ENCODE data around the gene CCDC27.

DNA sequence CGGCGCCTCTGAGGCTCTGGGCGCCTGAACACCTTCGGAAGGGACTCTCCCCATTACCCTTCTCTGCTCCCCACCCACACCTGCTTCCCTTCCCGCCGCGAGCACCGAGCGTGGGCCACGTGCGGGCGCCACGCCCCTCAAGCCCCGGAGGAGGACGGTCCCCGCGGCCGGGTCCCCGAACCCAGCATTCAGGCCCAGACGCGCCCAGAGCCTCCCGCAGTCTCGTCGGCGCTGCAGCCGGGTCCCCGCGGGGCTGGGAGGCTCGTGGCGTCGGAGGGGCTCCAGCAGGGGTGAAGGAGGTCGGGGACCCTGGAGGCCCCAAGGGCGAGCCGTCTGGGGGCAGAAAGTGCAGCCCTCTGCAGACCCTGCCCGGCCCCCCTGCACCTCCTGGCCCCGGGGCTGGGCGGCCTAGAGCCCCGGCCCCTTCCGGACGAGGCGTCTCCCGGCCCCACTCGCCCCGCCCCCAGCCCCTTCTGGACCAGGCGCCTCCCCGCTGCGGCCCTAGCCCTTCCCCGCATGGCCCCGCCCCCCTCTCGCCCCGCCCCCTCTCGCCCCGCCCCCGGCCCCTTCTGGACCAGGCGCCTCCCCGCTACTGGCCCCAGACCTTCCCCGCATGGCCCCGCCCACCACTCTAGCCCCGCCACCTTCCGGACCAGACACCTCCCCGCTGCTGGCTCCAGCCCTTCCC lies 19.9 kb downstream of the CCDC27 start:
- TF ChIP-seq, protein P1, sequence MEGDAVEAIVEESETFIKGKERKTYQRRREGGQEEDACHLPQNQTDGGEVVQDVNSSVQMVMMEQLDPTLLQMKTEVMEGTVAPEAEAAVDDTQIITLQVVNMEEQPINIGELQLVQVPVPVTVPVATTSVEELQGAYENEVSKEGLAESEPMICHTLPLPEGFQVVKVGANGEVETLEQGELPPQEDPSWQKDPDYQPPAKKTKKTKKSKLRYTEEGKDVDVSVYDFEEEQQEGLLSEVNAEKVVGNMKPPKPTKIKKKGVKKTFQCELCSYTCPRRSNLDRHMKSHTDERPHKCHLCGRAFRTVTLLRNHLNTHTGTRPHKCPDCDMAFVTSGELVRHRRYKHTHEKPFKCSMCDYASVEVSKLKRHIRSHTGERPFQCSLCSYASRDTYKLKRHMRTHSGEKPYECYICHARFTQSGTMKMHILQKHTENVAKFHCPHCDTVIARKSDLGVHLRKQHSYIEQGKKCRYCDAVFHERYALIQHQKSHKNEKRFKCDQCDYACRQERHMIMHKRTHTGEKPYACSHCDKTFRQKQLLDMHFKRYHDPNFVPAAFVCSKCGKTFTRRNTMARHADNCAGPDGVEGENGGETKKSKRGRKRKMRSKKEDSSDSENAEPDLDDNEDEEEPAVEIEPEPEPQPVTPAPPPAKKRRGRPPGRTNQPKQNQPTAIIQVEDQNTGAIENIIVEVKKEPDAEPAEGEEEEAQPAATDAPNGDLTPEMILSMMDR (IDR thresholded peaks at IDR 0.05), result no peak
- TF ChIP-seq POLR2AphosphoS5 (IDR thresholded peaks at IDR 0.05; ENCODE audit: low read depth, low read length) (no peak), SIN3A (IDR thresholded peaks at IDR 0.05; ENCODE audit: borderline replicate concordance, insufficient read depth, low read depth, low read length) (no peak)
- TF ChIP-seq, protein P2, sequence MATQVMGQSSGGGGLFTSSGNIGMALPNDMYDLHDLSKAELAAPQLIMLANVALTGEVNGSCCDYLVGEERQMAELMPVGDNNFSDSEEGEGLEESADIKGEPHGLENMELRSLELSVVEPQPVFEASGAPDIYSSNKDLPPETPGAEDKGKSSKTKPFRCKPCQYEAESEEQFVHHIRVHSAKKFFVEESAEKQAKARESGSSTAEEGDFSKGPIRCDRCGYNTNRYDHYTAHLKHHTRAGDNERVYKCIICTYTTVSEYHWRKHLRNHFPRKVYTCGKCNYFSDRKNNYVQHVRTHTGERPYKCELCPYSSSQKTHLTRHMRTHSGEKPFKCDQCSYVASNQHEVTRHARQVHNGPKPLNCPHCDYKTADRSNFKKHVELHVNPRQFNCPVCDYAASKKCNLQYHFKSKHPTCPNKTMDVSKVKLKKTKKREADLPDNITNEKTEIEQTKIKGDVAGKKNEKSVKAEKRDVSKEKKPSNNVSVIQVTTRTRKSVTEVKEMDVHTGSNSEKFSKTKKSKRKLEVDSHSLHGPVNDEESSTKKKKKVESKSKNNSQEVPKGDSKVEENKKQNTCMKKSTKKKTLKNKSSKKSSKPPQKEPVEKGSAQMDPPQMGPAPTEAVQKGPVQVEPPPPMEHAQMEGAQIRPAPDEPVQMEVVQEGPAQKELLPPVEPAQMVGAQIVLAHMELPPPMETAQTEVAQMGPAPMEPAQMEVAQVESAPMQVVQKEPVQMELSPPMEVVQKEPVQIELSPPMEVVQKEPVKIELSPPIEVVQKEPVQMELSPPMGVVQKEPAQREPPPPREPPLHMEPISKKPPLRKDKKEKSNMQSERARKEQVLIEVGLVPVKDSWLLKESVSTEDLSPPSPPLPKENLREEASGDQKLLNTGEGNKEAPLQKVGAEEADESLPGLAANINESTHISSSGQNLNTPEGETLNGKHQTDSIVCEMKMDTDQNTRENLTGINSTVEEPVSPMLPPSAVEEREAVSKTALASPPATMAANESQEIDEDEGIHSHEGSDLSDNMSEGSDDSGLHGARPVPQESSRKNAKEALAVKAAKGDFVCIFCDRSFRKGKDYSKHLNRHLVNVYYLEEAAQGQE (IDR thresholded peaks at IDR 0.05; ENCODE audit: insufficient read depth in 1 of 2, low read depth in 2 of 2, low read length in 1 of 2), result no peak
